SK-N-SH treated with all-trans-retinoic acid at 6 μM for 48 hours (cell line): Measurements from ENCODE around the gene ULK4.

Experiments used
- ATAC-seq: fragments of 200-7000 bp; cut with Tn5 transposase; 3 replicates; pipeline ENCODE4 v1.9.1; 2020; ENCODE audit warnings: mild to moderate bottlenecking, moderate library complexity
- ARNTL ChIP-seq: fragments of 450-650 bp; formaldehyde crosslinking; IDR thresholded peaks from 2 replicates; pipeline ENCODE4 v1.5.0; 2020; ENCODE audit warnings: low read depth, mild to moderate bottlenecking, moderate library complexity, borderline replicate concordance
- BACH2 ChIP-seq: fragments of 250-450 bp; sonication (Bioruptor Pico); IDR thresholded peaks from 2 replicates; pipeline ENCODE4 v1.9.0; 2021; ENCODE audit warnings: mild to moderate bottlenecking, borderline replicate concordance
- CSDC2 ChIP-seq: fragments of 250-450 bp; sonication (Bioruptor Pico); IDR thresholded peaks from 2 replicates; pipeline ENCODE4 v1.5.0; 2020; ENCODE audit warnings: mild to moderate bottlenecking, moderate library complexity
- ESRRG ChIP-seq: fragments of 250-450 bp; sonication (Bioruptor Pico); IDR thresholded peaks from 2 replicates; pipeline ENCODE4 v1.6.1; 2021; ENCODE audit warnings: mild to moderate bottlenecking
- GLIS3 ChIP-seq: fragments of 250-450 bp; sonication (Bioruptor Pico); IDR thresholded peaks from 2 replicates; pipeline ENCODE4 v1.5.0; 2020; ENCODE audit warnings: mild to moderate bottlenecking, moderate library complexity
- ISL1 ChIP-seq: fragments of 250-450 bp; sonication (Bioruptor Pico); IDR thresholded peaks from 2 replicates; pipeline ENCODE4 v2.1.2; 2022; ENCODE audit warnings: mild to moderate bottlenecking, moderate library complexity
- OSR1 ChIP-seq: fragments of 250-450 bp; sonication (Bioruptor Pico); IDR thresholded peaks from 2 replicates; pipeline ENCODE4 v1.8.0; 2022; ENCODE audit warnings: moderate library complexity, mild to moderate bottlenecking, inconsistent platforms
- PPARA ChIP-seq: fragments of 250-450 bp; sonication (Bioruptor Pico); IDR thresholded peaks from 2 replicates; pipeline ENCODE4 v1.5.0; 2020; ENCODE audit warnings: mild to moderate bottlenecking, borderline replicate concordance
- RARB ChIP-seq: fragments of 250-450 bp; sonication (Bioruptor Pico); IDR thresholded peaks from 2 replicates; pipeline ENCODE4 v1.8.0; 2021; ENCODE audit warnings: mild to moderate bottlenecking, moderate library complexity
- SNAI2 ChIP-seq: fragments of 250-450 bp; sonication (Bioruptor Pico); IDR thresholded peaks from 2 replicates; pipeline ENCODE4 v1.5.0; 2020; ENCODE audit warnings: mild to moderate bottlenecking, moderate library complexity
- TCF4 ChIP-seq: fragments of 250-450 bp; sonication (Bioruptor Pico); IDR thresholded peaks from 2 replicates; pipeline ENCODE4 v1.8.0; 2021; ENCODE audit warnings: mild to moderate bottlenecking, moderate library complexity, borderline replicate concordance
- TOX ChIP-seq: fragments of 250-450 bp; sonication (Bioruptor Pico); IDR thresholded peaks from 2 replicates; pipeline ENCODE4 v1.8.0; 2021; ENCODE audit warnings: mild to moderate bottlenecking, moderate library complexity, borderline replicate concordance
- ZC3H10 ChIP-seq: fragments of 250-450 bp; sonication (Bioruptor Pico); IDR thresholded peaks from 2 replicates; pipeline ENCODE4 v1.5.1; 2021; ENCODE audit warnings: mild to moderate bottlenecking, moderate library complexity
- ZFP3 ChIP-seq: fragments of 250-450 bp; sonication (Bioruptor Pico); IDR thresholded peaks from 2 replicates; pipeline ENCODE4 v1.5.0; 2020; ENCODE audit warnings: mild to moderate bottlenecking, moderate library complexity
- ZFP30 ChIP-seq: fragments of 450-650 bp; formaldehyde crosslinking; IDR thresholded peaks from 2 replicates; pipeline ENCODE4 v1.5.0; 2022; ENCODE audit warnings: mild to moderate bottlenecking, moderate library complexity
- ZNF565 ChIP-seq: fragments of 450-650 bp; formaldehyde crosslinking; conservative IDR thresholded peaks from 2 replicates; pipeline ENCODE4 v1.5.0; 2020; ENCODE audit warnings: low read depth, mild to moderate bottlenecking, moderate library complexity
- ZNF70 ChIP-seq: fragments of 450-650 bp; formaldehyde crosslinking; IDR thresholded peaks from 2 replicates; pipeline ENCODE4 v1.5.0; 2020; ENCODE audit warnings: mild to moderate bottlenecking, moderate library complexity
- ZNF8 ChIP-seq: fragments of 450-650 bp; formaldehyde crosslinking; IDR thresholded peaks from 2 replicates; pipeline ENCODE4 v1.5.0; 2020; ENCODE audit warnings: mild to moderate bottlenecking, moderate library complexity
- TF ChIP-seq, protein P1 (sequence below): fragments of 250-450 bp; sonication (Bioruptor Pico); IDR thresholded peaks from 2 replicates; pipeline ENCODE4 v1.5.1; 2020; ENCODE audit warnings: low read depth, mild to moderate bottlenecking, moderate library complexity
- TF ChIP-seq, protein P2 (sequence below): fragments of 250-450 bp; sonication (Bioruptor Pico); IDR thresholded peaks from 2 replicates; pipeline ENCODE4 v1.8.0; 2020; ENCODE audit warnings: mild to moderate bottlenecking, moderate library complexity, borderline replicate concordance
- TF ChIP-seq, protein P3 (sequence below): fragments of 250-450 bp; sonication (Bioruptor Pico); IDR thresholded peaks from 2 replicates; pipeline ENCODE4 v1.5.1; 2021; ENCODE audit warnings: mild to moderate bottlenecking, moderate library complexity
- TF ChIP-seq, protein P4 (sequence below): fragments of 250-450 bp; sonication (Bioruptor Pico); IDR thresholded peaks from 2 replicates; pipeline ENCODE4 v1.5.0; 2020; ENCODE audit warnings: mild to moderate bottlenecking, moderate library complexity
- TF ChIP-seq, protein P5 (sequence below): fragments of 250-450 bp; sonication (Bioruptor Pico); IDR thresholded peaks from 2 replicates; pipeline ENCODE4 v1.8.0; 2021; ENCODE audit warnings: low read depth, mild to moderate bottlenecking, moderate library complexity, borderline replicate concordance

The ULK4 gene

DNA sequence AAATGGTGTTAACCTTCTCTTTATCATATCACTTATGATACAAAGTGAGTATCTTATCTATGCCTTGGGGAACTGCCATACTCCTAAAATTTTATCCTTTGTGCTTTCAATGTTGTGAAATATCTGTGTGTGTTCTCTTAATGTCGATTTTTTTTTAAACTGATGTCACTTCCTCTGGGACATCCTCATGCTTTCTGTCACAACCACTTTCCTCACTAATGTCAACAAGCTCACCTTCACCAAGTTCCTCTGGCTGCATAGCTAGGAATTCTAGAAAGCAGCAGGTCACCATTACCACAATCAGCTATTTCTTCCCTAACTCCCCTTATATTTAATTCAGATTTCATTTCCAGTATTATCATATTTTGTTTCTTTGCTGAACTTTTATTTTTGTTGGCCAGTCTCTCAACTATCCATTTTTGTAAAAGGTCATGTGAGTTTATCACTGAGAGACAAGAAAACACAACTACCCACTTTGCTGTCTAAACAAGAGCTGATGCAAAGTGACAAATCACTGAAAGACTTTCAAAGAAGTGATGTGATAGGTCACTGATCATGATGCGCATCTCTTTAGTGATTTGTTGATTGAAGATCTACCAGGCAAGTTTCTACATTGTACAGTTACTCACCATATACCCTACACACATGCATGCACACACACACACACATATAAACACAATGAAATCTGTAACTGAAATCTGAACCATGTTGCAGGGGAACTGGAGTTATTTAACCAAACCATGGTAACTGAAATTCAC, 369.0 kb downstream of the ULK4 start (continued):
- TF ChIP-seq PPARA, result no peak
- no peak for TF ChIP-seq SNAI2 (CRISPR knock-in tag)
- no peak for TF ChIP-seq ZNF565 (CRISPR knock-in tag)
- no peak for TF ChIP-seq CSDC2 (CRISPR knock-in tag)
- no peak for TF ChIP-seq ZNF70
- TF ChIP-seq TCF4 (CRISPR knock-in tag), result no peak

DNA sequence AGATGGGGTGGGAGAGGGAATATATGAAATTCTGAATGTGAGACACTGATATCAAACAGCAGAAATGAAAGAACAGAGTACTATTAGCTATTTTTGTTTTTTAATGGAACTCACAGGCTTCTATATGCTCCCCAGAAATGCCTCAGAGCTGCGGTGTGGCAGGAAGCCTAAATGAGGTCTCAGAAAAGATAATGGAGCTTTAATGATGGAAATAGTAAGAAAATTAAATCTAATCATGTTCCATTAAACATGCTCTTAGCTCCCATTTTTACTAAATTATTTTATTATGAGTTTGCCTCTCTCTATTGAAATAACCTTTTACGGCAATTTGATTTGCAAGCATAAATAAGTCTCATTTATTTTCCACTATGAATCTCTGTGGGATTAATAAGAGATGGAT, 378.9 kb downstream of the ULK4 start:
- ATAC-seq, result no peak
- no peak for TF ChIP-seq SNAI2 (CRISPR knock-in tag)
- TF ChIP-seq, protein P1, sequence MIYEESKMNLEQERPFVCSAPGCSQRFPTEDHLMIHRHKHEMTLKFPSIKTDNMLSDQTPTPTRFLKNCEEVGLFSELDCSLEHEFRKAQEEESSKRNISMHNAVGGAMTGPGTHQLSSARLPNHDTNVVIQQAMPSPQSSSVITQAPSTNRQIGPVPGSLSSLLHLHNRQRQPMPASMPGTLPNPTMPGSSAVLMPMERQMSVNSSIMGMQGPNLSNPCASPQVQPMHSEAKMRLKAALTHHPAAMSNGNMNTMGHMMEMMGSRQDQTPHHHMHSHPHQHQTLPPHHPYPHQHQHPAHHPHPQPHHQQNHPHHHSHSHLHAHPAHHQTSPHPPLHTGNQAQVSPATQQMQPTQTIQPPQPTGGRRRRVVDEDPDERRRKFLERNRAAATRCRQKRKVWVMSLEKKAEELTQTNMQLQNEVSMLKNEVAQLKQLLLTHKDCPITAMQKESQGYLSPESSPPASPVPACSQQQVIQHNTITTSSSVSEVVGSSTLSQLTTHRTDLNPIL (CRISPR knock-in tag), result no peak
- no peak for TF ChIP-seq CSDC2 (CRISPR knock-in tag)
- TF ChIP-seq ZNF565 (CRISPR knock-in tag), result no peak
- no peak for TF ChIP-seq ARNTL (CRISPR knock-in tag)
- TF ChIP-seq BACH2 (CRISPR knock-in tag), result no peak
- no peak for TF ChIP-seq ZNF70
- TF ChIP-seq ESRRG (CRISPR knock-in tag), result no peak
- TF ChIP-seq, protein P2, sequence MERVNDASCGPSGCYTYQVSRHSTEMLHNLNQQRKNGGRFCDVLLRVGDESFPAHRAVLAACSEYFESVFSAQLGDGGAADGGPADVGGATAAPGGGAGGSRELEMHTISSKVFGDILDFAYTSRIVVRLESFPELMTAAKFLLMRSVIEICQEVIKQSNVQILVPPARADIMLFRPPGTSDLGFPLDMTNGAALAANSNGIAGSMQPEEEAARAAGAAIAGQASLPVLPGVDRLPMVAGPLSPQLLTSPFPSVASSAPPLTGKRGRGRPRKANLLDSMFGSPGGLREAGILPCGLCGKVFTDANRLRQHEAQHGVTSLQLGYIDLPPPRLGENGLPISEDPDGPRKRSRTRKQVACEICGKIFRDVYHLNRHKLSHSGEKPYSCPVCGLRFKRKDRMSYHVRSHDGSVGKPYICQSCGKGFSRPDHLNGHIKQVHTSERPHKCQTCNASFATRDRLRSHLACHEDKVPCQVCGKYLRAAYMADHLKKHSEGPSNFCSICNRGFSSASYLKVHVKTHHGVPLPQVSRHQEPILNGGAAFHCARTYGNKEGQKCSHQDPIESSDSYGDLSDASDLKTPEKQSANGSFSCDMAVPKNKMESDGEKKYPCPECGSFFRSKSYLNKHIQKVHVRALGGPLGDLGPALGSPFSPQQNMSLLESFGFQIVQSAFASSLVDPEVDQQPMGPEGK, result no peak
- 0 out of 2 replicates have a peak, but pooled peaks have one; percentile 83 for TF ChIP-seq GLIS3 (CRISPR knock-in tag)
- TF ChIP-seq TCF4 (CRISPR knock-in tag), result no peak
- TF ChIP-seq ZFP30, result no peak
- no peak for TF ChIP-seq ZFP3 (CRISPR knock-in tag)
- TF ChIP-seq ISL1, result peak; percentile 89
- TF ChIP-seq, protein P3, sequence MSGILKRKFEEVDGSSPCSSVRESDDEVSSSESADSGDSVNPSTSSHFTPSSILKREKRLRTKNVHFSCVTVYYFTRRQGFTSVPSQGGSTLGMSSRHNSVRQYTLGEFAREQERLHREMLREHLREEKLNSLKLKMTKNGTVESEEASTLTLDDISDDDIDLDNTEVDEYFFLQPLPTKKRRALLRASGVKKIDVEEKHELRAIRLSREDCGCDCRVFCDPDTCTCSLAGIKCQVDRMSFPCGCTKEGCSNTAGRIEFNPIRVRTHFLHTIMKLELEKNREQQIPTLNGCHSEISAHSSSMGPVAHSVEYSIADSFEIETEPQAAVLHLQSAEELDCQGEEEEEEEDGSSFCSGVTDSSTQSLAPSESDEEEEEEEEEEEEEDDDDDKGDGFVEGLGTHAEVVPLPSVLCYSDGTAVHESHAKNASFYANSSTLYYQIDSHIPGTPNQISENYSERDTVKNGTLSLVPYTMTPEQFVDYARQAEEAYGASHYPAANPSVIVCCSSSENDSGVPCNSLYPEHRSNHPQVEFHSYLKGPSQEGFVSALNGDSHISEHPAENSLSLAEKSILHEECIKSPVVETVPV (CRISPR knock-in tag), result 0 out of 2 replicates have a peak, but pooled peaks have one; percentile 80
- no peak for TF ChIP-seq ZNF8 (CRISPR knock-in tag)
- TF ChIP-seq, protein P4, sequence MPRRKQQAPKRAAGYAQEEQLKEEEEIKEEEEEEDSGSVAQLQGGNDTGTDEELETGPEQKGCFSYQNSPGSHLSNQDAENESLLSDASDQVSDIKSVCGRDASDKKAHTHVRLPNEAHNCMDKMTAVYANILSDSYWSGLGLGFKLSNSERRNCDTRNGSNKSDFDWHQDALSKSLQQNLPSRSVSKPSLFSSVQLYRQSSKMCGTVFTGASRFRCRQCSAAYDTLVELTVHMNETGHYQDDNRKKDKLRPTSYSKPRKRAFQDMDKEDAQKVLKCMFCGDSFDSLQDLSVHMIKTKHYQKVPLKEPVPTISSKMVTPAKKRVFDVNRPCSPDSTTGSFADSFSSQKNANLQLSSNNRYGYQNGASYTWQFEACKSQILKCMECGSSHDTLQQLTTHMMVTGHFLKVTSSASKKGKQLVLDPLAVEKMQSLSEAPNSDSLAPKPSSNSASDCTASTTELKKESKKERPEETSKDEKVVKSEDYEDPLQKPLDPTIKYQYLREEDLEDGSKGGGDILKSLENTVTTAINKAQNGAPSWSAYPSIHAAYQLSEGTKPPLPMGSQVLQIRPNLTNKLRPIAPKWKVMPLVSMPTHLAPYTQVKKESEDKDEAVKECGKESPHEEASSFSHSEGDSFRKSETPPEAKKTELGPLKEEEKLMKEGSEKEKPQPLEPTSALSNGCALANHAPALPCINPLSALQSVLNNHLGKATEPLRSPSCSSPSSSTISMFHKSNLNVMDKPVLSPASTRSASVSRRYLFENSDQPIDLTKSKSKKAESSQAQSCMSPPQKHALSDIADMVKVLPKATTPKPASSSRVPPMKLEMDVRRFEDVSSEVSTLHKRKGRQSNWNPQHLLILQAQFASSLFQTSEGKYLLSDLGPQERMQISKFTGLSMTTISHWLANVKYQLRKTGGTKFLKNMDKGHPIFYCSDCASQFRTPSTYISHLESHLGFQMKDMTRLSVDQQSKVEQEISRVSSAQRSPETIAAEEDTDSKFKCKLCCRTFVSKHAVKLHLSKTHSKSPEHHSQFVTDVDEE (CRISPR knock-in tag), result 0 out of 2 replicates have a peak, but pooled peaks have one; percentile 39
- no peak for TF ChIP-seq RARB (CRISPR knock-in tag)
- TF ChIP-seq ZC3H10, result no peak
- TF ChIP-seq TOX (CRISPR knock-in tag), result no peak
- TF ChIP-seq, protein P5, sequence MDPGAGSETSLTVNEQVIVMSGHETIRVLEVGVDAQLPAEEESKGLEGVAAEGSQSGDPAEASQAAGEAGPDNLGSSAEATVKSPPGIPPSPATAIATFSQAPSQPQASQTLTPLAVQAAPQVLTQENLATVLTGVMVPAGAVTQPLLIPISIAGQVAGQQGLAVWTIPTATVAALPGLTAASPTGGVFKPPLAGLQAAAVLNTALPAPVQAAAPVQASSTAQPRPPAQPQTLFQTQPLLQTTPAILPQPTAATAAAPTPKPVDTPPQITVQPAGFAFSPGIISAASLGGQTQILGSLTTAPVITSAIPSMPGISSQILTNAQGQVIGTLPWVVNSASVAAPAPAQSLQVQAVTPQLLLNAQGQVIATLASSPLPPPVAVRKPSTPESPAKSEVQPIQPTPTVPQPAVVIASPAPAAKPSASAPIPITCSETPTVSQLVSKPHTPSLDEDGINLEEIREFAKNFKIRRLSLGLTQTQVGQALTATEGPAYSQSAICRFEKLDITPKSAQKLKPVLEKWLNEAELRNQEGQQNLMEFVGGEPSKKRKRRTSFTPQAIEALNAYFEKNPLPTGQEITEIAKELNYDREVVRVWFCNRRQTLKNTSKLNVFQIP (CRISPR knock-in tag), result no peak
- no peak for TF ChIP-seq OSR1 (CRISPR knock-in tag)
- no peak for TF ChIP-seq PPARA
